ENCODE measurements around the gene ACYP1. TPM values are rescaled to one million over a fixed set of nuclear protein-coding genes. Genes with fewer than 3 reads are reported as not detected.

ACYP1 gene
- total RNA-seq, 2 experiments from 2014 or later: 65.0 to 97.5 TPM

GRCh38 chr14:75091251-75091650, 27.4 kb upstream of the ACYP1 start:
- Histone ChIP-seq H3K9me3 (ENCODE audit: low read length) (no peaks in the 10 kb centered on the region), H3K4me1 (ENCODE audit: insufficient read depth, low read length, poor library complexity, severe bottlenecking) (no peaks in the 10 kb centered on the region), H3K27ac (ENCODE audit: low read depth, low read length, poor library complexity, severe bottlenecking) (no peak overlapping the region), H3K36me3 (ENCODE audit: insufficient read depth, low read length) (peaks cover 81% of the 10 kb centered on the region), H3K4me2 (ENCODE audit: low read length) (no peak overlapping the region), H3K9me2 (ENCODE audit: insufficient read depth, low read length) (no peaks in the 10 kb centered on the region), H4K20me1 (ENCODE audit: insufficient read depth, low read length) (no peaks in the 10 kb centered on the region), H3K4me3 (ENCODE audit: low read depth, low read length, poor library complexity, severe bottlenecking) (no peak overlapping the region), H3K79me2 (ENCODE audit: insufficient read depth, low read depth, low read length) (no peaks in the 10 kb centered on the region), H2AFZ (ENCODE audit: low read length) (no peak overlapping the region)
- DNase-seq (ENCODE audit: low spot score): no peak
- TF ChIP-seq EZH2phosphoT487 (IDR thresholded peaks at IDR 0.05; ENCODE audit: borderline replicate concordance, low read depth, low read length) (no peak), CTCF (conservative IDR thresholded peaks at IDR 0.05; ENCODE audit: low read length) (no peak)
- ChIA-PET POLR2A (no interaction called here), CTCF (ENCODE audit: unreplicated experiment) (no interaction called here)
- no TSS peak for BruUV-seq (replicated peaks)
- intact Hi-C loops (cut with micrococcal nuclease; ENCODE audit: unreplicated experiment): no loop called here

- Histone ChIP-seq H3K36me3 (ENCODE audit: insufficient read depth, low read length) (peaks cover 80% of the 10 kb centered on the region), H3K9me3 (ENCODE audit: low read length) (no peaks in the 10 kb centered on the region), H3K4me1 (ENCODE audit: insufficient read depth, low read length, poor library complexity, severe bottlenecking) (no peaks in the 10 kb centered on the region), H3K4me3 (ENCODE audit: low read depth, low read length, poor library complexity, severe bottlenecking) (no peak overlapping the region), H2AFZ (ENCODE audit: low read length) (no peak overlapping the region), H3K79me2 (ENCODE audit: insufficient read depth, low read depth, low read length) (no peaks in the 10 kb centered on the region), H3K27ac (ENCODE audit: low read depth, low read length, poor library complexity, severe bottlenecking) (no peak overlapping the region), H3K4me2 (ENCODE audit: low read length) (no peak overlapping the region), H4K20me1 (ENCODE audit: insufficient read depth, low read length) (no peaks in the 10 kb centered on the region), H3K9me2 (ENCODE audit: insufficient read depth, low read length) (no peaks in the 10 kb centered on the region)
- CTCF ChIA-PET (ENCODE audit: unreplicated experiment): no interaction called here
- no TSS peak for BruUV-seq (replicated peaks)
- DNase-seq (ENCODE audit: low spot score): no peak
- TF ChIP-seq EZH2phosphoT487 (IDR thresholded peaks at IDR 0.05; ENCODE audit: borderline replicate concordance, low read depth, low read length) (no peak), CTCF (conservative IDR thresholded peaks at IDR 0.05; ENCODE audit: low read length) (no peak)
- intact Hi-C loops (cut with micrococcal nuclease; ENCODE audit: unreplicated experiment): no loop called here
- POLR2A ChIA-PET: no interaction called here
Observed at GRCh38 chr14:75090353-75090752, 26.5 kb upstream of the ACYP1 start.

GRCh38 chr14:75088566-75089373, 24.9 kb upstream of the ACYP1 start:
- no peak overlapping the region for H3K4me2 ChIP-seq (ENCODE audit: low read length)
- intact Hi-C loops (cut with micrococcal nuclease; ENCODE audit: unreplicated experiment): loop anchor here (1.0 kb wide), 3 partner anchors 142 to 227 kb away; no protein-coding TSS in a partner anchor
- H3K79me2 ChIP-seq (ENCODE audit: insufficient read depth, low read depth, low read length): no peaks in the 10 kb centered on the region
- H3K4me1 ChIP-seq (ENCODE audit: insufficient read depth, low read length, poor library complexity, severe bottlenecking): no peaks in the 10 kb centered on the region
- H2AFZ ChIP-seq (ENCODE audit: low read length): no peak overlapping the region
- no peaks in the 10 kb centered on the region for H4K20me1 ChIP-seq (ENCODE audit: insufficient read depth, low read length)
- TF ChIP-seq CTCF (conservative IDR thresholded peaks at IDR 0.05; ENCODE audit: low read length) (peak; percentile 97), EZH2phosphoT487 (IDR thresholded peaks at IDR 0.05; ENCODE audit: borderline replicate concordance, low read depth, low read length) (no peak)
- H3K9me2 ChIP-seq (ENCODE audit: insufficient read depth, low read length): no peaks in the 10 kb centered on the region
- H3K9me3 ChIP-seq (ENCODE audit: low read length): no peaks in the 10 kb centered on the region
- peak; percentile 63 for DNase-seq (ENCODE audit: low spot score)
- H3K27ac ChIP-seq (ENCODE audit: low read depth, low read length, poor library complexity, severe bottlenecking): no peak overlapping the region
- ChIA-PET CTCF (ENCODE audit: unreplicated experiment) (interaction anchor here (0.6 to 1.7 kb wide), 5 partner anchors 40 to 233 kb away, joined by 3 to 4 read pairs (median 3); no protein-coding TSS in a partner anchor), POLR2A (interaction anchor here (0.6 to 1.2 kb wide), 4 partner anchors 12 to 209 kb away, joined by 3 read pairs; no protein-coding TSS in a partner anchor)
- no peak overlapping the region for H3K4me3 ChIP-seq (ENCODE audit: low read depth, low read length, poor library complexity, severe bottlenecking)
- no TSS peak for BruUV-seq (replicated peaks)
- H3K36me3 ChIP-seq (ENCODE audit: insufficient read depth, low read length): peaks cover 80% of the 10 kb centered on the region
